GM19025 (cell line): Measurements from ENCODE around the gene MATN3.
"Not testable (repeated sequence)": the region's sequence is repeated elsewhere in the genome, so short reads cannot be mapped to it uniquely, and the experiment has no call there.

ENCODE experiments used
- ATAC-seq: cut with Tn5 transposase; IDR thresholded peaks from one replicate; pipeline ENCODE4 v1.9.1; 2021; ENCODE audit warnings: mild to moderate bottlenecking, low read depth, moderate library complexity; ENCODE audit not compliant: unreplicated experiment

Gene MATN3, protein sequence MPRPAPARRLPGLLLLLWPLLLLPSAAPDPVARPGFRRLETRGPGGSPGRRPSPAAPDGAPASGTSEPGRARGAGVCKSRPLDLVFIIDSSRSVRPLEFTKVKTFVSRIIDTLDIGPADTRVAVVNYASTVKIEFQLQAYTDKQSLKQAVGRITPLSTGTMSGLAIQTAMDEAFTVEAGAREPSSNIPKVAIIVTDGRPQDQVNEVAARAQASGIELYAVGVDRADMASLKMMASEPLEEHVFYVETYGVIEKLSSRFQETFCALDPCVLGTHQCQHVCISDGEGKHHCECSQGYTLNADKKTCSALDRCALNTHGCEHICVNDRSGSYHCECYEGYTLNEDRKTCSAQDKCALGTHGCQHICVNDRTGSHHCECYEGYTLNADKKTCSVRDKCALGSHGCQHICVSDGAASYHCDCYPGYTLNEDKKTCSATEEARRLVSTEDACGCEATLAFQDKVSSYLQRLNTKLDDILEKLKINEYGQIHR

DNA sequence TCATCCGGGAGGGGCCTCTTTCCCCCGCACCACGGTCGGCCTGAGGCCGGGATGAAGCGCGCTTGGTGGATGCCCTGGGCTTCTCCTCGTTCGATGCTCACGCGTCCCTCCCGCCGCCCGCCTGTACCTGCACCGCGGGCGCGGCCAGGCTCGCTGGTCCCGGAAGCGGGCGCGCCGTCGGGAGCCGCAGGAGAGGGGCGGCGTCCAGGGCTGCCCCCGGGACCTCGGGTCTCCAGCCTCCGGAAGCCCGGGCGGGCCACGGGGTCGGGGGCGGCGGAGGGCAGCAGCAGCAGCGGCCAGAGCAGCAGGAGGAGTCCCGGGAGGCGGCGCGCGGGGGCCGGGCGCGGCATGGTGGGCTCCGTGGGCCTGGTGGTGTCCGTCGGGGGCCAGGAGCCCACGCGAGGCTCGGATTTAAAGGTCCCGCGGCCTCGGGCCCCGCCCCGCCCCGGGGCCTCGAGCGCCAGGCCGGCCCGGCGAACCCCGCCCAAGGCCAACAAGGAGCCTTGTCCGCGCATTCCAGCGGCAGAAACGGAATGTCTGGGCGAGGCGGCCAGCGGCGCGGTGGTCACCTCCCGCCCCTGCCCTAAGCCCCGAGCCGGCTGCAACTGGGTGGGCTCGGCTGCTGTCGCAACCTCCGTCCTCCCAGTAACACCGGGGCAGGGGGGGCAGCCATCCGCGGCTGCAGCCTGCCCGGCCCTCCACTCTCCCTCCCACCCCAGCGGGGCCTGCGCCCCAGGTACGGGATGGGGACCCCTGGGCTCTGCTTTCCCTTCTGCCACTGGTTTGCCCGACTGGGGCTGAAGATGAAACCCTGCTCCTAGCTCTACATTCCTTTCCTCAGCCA is at the start of gene MATN3:
MATN3 (minus strand) TSS at position 387 of the 844 bp plus-strand sequence; CDS start at position 350, 37 bp downstream.
- ATAC-seq: no peak

DNA sequence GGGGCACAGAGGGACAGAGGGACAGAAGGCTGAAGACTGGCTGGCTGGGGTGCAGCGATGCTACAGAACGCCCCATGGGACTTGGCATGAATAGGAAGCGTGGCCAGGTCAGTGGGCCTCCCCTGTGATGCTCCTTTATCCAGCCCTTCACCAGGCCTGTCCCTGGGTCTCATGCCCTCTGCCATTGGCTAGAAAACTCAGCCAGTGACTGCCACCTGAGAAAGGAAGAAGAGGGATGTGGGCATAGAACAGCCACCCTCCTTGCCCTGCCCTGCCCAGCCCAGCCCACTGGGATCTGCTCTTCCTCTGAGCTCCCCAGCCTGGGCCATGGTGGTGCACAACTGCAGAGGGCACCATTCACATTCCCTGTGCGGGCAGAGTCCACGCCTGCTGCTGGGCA is 49.5 kb upstream of the MATN3 start:
- ATAC-seq: no peak

DNA sequence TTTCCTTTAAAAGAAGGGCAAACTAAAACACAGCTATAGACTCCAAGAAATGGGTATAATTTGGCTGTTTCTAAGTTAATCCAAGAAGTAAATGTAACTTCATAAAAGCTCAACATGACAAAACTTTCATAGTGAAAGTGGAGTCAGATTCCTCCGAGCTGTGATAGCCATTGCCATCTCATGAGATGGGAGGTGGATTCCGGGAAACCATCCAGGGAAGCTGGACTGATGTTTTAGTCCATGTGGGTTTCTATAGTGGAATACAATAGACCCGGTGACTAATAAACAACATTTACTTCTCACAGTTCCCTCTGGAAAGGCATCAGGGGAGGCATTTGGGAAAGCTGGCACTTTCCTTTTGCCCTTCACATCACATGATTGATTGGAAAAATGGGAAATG is 49.0 kb upstream of the MATN3 start:
- no peak for ATAC-seq

DNA sequence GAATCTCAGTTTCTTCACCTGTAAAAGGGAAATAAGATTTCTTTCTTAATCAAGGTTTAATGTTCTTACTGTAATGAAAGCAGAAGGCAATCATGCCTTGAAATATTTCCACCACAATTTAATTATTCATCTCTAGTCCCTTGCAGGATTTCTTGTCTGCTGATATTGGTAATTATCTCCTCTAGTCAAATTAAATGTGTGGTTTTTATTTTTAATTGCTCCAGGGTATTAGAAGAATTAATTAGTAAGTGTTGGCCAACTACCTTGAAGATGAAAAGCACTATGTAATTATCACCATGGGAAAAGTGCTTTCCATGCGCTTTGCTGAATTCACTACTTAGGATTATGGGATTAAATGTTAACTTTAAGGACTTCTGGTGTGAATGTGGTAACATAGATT is 47.6 kb upstream of the MATN3 start:
- no peak for ATAC-seq

DNA sequence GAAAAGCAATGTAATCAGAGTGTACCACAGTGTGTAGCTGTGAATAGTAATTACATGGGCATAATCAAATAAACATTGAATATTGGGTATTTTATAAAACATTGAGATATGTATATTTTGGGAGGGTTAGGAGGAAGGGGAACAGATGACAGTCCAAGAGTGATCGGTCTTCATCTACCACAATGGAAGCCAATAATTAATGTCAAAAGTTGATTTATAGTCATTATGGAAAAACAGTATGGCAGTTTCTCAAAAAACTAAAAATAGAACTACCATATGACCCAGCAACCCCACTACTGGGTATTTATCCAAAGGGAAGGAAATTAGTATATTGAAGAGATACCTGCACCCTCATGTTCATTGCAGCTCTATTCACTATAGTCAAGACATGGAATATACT is 44.8 kb upstream of the MATN3 start:
- ATAC-seq: no peak

DNA sequence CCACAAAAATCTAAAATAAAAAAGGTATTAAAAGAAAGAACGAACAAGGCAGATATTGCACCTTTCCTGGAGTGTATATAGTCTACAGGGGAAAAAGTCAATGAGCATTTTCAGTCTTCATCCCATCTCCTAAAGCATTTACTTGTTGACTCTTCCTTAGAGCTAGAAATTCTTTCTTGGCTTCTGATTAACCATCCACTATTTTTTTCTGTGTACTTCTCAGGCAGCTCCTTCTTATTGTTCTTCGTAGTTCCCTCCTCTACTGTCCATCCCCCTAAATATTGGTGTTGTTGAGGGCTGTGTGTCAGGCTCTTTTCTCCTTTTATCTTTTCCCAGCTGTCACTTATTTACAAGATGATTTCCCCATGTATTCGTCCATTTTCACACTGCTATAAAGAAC is 42.5 kb upstream of the MATN3 start:
- ATAC-seq: no peak

DNA sequence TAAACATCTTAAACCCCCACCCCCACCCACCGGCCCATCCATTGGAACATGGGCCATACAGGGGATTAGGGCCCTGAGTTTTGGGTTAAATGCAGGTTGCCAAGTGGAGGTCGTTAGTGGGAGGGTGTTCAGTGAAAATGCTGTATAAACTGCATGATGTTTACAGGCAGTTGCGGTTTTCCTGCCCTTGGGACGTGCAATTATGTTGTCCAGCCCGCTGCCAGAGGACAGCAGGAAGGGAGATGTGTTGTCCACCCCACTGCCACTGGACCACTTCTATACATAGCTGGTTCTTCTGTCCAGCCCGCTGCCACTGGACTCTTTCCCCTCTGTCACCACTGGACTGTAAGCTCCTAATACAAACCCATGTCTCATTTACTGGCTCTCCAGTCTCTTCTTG is 41.7 kb upstream of the MATN3 start:
- no peak for ATAC-seq

DNA sequence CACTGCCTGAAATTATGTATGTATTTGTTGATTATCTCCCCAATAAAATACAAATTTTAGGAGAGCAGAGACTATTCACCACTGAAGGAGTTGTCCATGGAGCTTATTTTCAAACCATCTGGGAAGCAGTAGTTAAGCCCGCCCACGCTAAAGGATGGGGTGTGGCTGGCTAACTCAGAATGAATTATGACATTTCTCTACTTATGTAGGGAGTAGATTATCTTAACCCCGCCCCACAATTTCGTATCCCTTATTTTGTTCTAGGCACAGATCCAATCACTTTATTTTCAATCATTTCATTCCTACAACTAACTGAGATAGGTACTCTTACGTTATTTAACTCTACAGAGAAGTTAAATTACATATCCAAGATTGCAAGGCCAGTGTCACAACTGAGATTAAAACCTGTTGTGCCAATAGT is 40.4 kb upstream of the MATN3 start:
- ATAC-seq: no peak

DNA sequence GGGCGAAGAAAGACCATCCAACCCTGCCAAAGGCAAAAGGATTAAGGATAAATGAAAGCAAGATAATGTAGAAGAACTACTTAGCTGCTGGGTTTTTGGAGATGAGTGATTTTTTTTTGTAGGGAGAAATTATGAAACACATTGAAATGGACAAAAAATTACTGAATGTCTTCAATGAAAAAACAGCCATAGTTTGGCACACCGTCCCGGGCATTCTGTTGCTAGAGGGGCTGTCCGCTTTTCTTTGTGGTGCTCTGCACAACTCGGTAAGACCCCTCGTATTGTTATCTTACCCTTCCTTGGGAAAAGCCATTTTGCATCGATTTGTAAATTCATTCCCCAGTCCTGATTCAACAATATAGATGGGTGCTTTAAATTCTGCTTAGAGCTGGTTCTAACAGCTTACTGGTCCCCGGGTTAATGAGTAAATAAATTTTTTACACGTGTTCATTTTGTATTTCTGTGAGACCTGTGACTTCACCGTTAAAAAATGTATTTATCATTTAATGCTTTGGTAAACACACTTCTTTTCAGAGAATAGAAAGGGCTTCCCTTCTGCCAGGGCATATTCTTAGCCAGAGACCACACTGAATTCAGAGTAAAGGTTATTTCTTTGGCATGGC is 39.9 kb upstream of the MATN3 start:
- ATAC-seq: no peak

DNA sequence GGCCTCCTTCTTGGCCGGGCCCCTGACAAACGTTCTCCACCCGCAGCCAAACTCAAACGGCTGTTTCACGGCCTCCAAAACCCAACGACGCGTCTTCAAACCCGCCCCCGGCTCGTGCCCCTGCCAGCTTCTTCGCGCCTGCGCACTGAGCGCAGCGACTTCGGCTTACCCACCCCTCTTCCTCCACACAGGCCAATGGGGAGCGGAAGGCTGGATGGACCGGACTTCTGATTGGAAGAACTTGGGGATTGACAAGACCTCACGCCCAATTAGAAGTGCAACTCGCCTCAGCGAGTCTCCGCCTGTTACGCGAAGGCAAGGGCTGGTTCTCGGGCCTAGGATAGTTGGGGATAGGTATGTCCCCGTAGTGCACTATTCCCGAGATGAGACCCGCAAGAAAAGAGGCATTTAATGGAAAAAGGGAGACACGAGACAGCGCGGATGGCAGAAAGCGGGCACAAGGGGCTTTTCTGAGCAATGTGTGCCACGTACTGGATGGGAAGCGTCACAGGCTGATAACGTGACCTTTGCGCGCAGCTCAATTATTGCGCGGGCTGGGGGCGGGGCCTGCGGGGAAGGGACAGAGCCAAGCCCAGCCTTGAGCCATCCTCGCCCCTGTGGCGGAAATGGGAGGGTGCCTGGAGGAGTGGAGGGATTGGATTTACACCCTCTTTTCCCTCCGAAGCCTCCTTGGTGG is 39.2 kb upstream of the MATN3 start, which contains the start of gene LAPTM4A:
LAPTM4A (minus strand) TSS at position 97 of the 697 bp plus-strand sequence. CDS start 108 bp downstream, outside the sequence.
- ATAC-seq: peak; percentile 95

DNA sequence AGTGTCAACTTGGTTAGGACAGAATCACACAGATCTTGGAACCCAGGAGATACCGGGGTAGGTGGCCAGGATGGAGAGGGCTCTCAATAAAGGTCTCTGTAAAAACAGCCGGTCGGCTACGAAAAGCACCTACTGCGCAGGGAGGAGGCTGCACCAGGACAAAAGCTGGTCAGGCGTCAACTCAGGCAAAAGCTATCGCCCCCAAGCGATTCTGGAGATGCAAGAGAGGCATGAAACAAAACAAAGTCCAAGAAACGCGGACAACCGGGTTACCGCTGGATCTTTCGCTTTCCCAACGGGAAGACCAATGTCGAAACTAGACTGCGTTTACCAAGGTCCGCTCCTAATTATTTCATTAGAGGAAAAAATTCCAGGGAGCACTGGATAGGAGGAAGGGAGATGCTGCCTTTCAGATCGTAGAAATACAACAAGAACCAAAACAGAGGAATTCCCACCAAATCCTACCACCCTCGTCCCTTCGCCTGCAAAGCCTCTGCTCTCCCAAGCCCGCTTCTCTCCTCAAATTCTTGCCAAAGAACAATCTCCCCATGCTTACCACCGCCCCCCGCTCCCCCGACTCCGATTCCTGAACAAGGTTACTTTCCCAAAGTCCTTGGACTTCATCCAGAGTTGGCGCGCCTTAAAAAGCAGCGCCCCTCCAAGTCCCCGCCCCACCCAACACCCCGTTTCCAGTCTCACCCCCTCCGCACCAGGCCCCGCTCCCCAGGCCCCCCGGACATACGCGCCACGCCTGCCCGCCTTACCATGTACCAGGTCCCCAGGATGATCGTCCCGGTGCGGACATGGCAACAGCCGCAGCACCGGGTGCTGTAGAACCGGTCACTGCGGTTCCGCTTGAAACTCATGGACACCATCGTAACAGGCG is 38.4 kb upstream of the MATN3 start:
- ATAC-seq: peak; percentile 18

DNA sequence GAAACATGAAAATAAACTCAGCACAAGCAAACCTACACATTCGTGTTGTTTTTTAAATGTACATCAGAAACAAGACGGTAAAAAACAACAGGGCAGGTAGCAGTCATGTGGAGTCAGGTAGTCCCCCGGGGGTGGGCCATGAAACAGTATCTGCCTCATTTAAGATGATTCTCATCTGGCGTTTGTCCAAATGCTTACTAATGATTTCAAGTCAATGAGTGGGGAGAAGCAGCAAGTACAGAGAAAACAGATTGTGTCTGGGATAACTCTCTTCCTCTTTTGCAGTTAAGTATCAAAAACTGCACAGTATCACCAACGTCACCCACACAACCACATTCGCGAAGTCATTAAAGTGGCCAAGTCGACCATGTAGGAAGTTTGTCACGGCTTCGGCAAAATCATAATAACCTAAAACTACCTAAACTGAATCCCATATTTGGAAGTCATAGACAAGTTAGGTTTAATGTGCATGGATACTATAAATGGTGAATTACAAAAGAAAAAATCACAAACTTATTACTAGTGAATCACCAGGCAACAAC is 37.7 kb upstream of the MATN3 start:
- ATAC-seq: no peak

DNA sequence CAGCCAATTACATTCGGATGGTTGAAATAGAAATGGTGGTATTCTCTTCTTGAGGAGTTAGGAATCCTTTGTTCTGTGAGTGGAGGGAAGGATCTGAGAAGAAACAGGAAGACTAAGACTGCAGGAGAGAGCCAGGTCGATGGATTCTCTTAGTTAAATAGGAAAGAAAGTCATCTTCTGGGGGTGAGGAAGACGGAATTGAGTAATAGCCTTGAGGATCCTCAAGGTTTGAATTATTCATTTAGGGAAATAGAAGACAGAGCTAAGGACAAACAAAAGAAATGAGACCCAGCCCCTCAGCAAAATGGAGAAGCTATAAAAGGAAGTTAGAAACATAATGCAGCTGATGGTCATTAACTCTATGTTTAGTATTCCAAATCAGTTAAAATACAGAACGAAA is 37.2 kb upstream of the MATN3 start:
- ATAC-seq: no peak

DNA sequence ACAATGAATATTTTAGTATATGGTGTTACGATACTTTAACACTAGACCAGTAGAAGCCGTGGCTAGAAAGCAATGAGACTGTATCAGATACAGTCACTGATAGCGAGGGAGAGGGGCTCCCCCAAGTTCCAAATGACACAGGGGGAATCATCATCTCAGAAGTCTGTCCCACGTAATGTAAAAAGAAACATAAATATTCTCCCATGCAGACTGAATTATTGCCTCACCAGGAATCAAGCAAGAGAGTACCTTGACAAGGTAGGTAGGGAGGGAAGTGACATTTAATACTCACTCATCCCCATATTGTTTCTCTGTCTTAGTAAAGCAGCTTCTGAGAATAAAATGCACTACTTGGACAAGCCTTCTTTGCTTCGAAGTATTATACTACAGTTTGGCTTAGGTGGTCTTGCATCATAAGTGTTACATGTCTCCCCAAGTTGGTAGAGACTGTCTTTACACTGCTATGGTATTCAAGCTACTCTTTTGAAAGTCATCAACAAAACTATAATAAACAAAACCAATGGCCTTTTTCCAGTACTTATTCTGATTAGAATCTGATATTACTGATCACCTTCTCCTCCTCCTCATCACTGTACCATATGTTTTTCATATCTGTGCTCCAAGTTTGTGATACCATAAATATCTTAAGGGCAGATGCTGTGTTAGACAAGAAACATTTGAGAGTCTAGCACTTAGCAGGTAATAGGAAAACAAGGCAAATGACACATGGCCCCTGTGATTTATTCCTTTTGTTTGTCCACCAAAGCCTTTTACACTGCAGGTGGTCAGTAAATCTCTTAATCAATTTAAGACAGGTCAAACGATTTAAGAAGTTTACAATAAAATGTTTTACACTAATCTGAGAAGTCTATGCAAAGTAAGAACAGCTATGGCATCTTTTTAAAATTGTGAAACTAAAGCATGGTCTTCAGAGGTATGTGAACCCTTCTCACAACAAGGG is 36.3 kb upstream of the MATN3 start:
- no peak for ATAC-seq

DNA sequence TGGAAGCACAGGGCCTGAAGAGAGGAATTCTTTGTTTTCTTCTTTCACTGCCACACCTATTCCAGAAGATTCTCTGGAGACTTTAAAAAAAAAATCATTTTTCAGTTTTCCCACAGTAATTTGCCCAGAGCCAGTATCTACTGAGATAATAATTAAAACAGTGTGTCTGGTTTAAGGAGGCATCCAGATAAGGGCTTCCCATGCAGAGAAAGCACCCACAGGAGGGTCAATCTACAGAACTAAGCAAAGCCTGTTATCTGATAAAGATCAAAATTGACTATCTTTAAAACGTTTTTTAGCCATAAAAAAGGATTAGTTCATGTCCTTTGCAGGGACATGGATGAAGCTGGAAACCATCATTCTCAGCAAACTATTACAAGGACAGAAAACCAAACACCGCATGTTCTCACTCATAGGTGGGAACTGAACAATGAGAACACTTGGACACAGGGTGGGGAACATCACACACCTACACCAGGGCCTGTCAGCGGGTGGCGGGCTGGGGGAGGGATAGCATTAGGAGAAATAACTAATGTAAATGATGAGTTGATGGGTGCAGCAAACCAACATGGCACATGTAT is 33.3 kb upstream of the MATN3 start:
- ATAC-seq: not testable (repeated sequence)

DNA sequence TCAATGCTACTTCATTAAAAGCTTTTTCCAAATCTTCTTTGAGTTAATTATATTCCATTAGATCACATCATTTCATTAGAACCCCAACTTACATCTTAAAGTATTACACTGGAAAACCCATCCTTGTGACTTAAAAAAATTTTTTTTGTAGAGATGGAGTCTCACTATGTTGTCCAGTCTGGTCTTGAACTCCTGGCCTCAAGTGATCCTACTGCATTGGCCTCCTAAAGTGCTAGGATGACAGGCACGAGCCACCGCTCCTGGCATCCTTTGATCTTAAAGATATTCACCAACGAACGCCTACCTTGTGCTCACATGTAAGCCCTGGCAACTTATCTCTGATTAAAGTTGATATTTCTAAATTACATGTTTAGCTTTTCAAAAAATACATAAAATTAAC is 32.3 kb upstream of the MATN3 start:
- no peak for ATAC-seq

DNA sequence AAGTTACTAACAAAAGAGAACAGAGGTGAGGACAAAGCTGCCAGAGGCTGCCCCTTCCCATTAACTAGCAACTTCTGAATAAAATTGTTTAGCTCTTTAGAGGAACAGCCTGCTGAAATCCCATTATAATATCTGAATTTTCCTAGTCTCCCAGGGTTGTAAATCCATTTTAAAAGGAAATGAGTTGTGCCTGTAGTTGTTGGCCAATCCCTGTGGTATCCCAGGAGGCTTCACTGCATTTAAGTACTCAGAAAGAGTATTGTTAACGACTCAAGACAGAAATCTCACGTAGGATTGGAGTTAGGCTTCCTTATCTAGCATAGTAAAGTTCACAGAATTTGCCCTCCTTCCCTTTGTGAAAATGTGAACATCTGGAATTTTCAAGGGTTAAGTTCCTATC is 30.1 kb upstream of the MATN3 start:
- ATAC-seq: no peak
